HG02798 (cell line): Measurements from ENCODE around the gene TSR3.

Experiments
- ATAC-seq: cut with Tn5 transposase; IDR thresholded peaks from one replicate; pipeline ENCODE4 v1.9.1; 2021; ENCODE audit warnings: mild to moderate bottlenecking; ENCODE audit not compliant: unreplicated experiment, poor library complexity

TSR3 gene

DNA sequence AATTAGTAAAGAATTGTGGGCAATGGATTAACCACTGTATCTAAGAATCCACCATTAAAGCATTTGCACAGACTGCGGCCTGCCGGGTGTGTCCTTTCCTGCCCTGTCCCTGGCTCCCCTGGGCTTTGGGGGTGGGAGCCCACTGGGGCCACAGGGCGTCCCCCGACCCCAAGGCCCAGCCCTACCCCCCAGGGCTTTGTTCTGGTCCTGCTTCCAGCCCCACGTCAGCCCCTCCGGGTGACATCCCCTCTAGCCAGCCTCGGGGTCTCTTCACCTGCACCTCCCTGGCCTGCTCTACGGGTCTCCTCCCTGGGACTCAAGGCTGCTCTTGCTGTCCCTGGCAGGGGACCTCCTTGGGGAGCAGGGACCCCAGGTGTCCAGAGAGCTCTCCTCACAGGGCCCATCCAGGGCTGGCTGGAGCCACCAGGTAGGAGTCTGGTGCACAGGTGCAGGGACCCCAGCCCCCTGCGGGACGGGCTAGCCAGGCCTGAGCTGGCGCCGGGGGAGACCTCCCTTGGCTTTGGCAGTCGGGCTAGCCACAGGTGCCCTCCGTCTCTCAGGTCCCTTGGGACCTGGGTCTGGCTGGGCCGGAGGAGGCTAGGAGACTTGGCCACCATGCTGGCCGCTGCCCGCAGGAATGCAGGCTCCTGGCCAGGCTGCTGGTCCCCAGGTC, 24.6 kb downstream of the TSR3 start:
- no peak for ATAC-seq

DNA sequence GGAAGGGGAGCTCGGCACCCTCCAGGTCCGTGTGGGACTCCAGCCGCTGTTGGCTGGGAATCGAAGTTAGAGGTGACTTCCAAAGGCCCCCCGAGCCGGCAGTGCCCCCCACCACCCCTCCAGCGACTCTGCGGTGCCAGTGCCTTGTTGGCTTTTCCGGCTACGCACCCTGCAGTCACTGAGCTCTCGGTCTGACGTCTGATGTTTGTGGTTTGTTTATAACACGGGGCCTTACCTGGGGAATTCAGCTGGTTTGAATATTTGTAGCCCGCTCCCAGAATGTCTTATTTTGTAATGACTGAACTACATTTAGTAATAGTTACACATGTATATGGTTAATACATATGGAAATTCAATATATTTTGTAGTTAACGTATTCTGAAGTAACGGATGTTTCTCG, 25.3 kb downstream of the TSR3 start:
- ATAC-seq = no peak

DNA sequence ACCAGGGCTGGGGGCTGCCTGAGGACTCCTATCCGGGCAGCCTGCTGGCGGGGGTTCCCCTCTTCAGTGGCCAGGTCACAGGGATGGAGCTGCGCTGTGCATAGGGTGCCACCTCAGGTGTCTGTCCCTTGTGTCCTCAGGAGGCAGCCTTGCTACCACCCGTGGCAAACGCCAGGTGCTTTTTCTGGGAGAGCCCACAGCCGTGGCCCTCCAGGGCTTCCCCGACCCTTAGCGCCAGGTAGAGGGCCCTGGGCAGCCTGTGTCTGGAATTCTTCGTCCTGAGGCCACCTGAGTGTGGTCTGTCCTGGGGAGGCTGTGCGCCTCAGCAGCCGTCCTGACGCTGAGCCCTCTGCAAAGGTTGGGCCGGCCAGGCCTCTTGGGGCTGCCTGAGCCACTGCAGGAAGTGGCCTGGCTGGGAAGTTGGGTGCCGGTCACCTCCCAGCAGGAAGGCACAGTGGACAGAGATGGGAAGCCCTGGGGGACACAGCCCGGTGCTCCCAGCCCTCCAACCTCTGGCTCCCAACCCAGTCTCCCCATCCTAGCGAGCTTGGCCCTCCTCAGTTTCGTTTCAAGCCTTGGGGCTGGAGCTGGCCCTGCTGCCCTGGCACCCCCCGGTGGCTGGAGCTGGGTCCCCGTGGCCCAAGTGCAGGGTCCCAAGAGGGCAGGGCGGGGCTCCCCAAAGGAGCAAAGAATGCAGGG, 25.9 kb downstream of the TSR3 start:
- ATAC-seq = no peak

DNA sequence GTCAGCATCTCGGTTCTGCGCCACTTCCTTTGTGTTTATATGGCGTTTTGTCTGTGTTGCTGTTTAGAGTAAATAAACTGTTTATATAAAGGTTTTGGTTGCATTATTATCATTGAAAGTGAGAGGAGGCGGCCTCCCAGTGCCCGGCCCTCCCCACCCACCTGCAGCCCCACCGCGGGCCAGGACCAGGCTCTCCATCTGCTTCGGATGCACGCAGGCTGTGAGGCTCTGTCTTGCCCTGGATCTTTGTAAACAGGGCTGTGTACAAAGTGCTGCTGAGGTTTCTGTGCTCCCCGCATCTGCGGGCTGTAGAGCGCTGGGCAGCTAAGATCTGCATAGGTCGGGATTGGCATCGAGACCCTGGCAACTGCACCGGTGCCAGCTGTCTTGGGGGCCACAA, 26.4 kb downstream of the TSR3 start:
- no peak for ATAC-seq

DNA sequence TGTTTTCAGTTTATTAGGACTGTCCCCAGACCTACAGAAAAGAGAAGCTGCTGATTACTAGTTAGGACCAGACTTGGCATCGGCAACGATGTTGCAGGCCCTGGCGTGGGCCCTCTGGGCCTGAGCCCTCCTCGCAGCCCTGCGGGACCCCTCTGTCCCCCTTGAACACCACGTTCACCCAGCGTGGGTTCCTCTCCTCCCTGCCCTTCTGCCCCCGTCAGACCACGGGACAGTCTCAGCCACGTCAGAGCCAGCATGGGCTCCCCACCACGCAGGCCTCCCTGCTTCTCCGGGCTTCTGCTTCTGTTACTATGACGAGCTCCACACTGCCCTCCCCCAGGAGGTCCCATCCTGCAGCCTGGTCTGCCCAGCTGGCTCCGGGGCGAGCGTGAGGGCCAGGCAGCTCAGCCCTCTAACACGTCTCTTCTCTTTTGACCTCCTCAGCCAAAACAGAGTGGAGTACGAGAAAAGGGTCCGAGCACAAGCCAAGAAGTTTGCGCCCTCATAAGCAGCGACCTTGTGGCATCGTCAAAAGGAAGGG, 27.3 kb downstream of the TSR3 start:
- ATAC-seq = no peak

DNA sequence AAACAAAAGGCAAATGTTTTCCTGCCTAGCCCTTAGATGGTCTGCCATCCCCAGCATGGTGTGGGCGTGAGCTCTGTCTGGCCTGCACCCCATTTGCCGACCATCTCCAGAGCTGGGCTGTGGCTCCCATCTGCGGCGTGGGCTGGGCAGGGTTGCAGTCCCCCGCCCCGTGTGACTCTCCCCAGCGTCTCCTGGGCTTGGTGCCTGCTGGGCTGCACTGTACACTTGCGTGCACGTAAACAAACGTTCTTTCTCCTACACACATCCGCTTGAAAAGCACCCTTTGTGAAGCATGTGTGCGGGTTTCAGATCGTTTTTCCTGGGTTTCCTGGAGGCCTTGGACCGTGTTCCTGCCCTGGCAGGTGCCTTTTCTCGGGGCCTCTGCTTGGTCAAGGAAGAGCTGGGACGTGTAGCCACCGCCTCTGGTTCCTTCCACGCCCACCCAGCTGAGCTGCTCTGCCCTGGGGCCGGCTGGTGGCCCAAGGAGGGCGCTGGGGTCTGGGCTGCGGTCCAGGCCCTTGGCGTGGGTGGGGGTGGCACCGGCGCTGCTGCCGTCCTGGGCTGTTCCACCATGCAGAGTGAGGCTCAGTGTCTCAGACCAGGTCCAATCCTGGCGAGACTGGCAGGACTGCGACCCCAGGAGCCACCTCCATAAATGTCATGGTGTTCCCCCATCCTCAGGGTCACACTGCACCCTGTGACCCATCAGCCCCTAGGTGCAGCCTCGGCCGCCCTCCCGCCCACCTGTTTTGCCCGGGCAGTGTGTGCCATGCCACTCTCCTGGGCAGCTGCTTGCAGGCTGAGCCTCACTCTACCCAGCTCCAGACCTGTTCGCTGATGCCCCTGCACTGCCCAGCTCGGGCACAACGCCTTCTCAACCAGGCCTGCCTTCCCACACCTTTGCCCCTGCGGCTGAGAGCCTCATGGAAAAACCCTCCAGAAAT, 28.1 kb downstream of the TSR3 start:
- no peak for ATAC-seq

DNA sequence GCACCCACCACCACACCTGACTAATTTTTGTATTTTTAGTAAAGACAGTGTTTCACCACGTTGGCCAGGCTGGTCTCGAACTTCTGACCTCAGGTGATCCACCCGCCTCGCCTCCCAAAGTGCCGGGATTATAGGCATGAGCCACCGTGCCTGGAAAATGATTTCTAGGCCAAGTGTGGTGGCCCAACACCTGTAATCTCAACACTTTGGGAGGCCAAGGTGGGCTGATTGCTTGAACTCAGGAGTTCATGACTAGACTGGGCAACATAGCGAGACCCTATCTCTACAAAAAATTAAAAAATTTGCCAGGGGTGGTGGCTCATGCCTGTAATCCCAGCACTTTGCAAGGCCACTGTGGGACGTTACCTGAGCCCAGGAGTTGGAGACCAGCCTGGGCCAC, 29.3 kb downstream of the TSR3 start:
- no peak for ATAC-seq

DNA sequence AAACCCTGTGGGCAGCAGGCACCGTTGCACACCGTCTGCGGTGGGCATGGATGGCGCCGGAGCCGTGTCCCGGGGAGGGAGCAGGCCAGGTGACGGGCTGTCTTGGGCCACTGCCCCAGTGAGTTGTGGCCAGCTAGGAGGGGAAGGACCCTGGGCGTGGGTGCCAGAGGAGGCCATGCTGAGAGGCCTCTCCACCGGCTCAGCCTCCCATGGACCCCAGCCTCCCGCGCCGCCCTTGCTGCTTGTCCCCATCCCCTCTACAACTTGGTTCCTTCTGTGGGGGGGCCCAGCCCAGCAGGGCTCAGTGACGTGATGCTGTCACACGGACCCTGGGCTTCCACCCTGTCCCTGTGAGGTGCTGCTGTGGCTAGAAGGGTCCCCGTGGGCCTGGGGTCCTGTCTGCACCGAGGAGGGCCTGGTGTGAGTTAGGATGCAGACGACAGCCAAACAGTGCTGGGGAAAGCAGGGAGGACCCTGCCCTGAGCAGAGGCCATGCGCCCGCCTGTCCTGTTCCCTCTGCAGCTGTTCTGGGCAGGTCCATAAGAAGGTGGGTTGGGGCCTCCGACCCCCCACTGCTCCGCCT, 30.9 kb downstream of the TSR3 start:
- ATAC-seq = no peak

DNA sequence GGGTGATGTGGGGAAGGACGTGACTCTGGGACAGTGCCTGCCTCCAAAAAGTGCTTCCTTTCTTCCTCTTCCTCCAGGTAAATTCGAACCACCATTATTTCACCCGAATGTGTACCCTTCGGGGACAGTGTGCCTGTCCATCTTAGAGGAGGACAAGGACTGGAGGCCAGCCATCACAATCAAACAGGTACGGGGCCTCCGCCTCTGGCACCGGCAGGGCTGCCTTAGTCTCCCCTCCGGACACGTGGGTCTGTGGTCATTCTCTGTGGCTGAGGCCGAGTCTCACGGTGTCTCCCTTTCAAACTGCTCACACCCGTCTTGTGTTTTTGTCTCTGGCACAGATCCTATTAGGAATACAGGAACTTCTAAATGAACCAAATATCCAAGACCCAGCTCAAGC, 31.6 kb downstream of the TSR3 start:
- ATAC-seq = no peak

DNA sequence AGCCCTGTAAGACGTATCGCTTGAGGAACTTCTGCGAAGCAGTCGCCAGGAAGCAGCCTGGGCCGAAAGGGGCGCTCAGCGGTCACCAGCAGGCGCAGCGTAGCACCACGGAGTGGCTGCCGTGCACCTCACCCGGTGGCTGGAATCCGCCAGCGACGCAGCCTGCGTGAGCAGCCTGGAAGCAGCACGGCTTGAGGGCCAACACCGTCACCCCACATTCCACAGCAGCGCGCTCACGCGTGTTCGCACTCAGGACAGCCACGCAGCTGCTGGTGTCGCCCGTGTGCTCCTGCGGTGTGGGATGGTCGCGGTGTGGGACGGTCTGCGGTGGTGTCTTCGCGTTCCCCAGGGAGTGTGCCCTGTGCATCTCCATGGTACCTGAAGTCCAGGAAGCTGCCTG, 32.6 kb downstream of the TSR3 start:
- ATAC-seq = no peak

DNA sequence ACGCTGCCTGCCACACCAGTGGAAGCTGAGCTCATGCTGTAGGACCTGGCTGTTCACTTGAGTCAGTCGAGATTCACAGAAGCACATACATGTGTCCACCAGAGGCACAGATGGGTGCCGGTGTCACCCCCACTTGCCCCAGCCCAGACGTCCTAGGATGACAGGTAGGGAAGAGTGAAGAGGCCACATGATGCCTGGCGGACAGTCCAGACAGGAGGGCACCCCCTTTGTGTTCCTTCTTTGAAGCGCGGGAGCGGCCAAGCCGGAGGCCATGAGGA, 33.5 kb downstream of the TSR3 start:
- ATAC-seq = no peak

DNA sequence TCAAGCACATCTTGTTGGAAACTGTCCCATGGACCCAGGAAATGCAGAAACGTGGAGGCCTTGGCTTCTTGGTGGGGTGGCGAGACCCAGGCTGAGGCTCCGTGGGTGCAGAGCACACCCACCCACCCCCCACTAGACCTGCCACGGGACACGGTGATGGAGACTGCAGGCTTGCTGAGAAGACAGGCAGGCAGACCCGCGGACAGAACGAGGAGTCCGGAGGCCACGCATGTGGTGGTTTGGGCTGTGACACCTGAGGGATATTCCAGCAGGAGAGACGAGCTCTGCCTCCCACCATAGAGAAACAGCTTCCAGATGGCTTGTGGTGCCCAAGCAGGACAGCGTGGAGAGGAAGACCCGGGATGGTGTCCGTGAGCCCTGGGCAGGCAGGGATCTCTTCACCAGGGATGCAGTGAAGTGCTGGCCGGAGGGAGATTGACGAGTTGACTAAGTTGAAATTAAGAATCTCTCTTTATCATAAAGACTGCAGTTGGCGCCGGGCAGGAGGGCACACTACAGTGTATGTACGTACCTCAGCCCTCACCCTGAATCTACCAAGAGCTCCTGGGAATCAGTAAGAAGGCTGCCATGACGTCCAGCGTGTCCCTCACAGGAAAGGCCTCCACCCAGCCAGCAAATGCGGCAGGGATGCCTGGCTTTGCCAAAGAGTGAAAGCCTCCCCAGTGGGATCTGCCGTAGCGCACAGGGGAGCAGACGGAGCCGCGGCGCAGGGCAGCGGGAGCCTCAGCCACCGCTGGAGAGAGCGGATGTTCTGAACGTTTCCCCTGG, 34.0 kb downstream of the TSR3 start:
- no peak for ATAC-seq

DNA sequence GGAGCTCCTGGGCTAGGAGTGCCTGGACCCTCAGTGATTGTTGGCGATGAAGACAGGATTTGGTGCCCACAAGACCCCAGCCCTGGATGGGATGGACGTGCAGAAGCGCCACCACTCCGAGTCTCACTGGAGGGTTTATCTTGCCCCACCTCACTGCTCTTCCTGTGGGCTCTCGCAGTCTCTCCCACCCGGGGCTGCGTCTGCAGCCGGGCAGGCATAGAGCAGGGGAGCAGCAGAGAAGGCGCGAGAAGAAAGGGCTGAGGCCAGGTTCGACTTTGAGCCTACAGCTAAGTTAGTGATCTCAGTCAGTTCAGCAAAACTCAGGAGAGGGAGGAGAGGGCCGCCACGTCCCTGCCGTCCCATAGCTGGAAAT, 35.7 kb downstream of the TSR3 start:
- no peak for ATAC-seq

DNA sequence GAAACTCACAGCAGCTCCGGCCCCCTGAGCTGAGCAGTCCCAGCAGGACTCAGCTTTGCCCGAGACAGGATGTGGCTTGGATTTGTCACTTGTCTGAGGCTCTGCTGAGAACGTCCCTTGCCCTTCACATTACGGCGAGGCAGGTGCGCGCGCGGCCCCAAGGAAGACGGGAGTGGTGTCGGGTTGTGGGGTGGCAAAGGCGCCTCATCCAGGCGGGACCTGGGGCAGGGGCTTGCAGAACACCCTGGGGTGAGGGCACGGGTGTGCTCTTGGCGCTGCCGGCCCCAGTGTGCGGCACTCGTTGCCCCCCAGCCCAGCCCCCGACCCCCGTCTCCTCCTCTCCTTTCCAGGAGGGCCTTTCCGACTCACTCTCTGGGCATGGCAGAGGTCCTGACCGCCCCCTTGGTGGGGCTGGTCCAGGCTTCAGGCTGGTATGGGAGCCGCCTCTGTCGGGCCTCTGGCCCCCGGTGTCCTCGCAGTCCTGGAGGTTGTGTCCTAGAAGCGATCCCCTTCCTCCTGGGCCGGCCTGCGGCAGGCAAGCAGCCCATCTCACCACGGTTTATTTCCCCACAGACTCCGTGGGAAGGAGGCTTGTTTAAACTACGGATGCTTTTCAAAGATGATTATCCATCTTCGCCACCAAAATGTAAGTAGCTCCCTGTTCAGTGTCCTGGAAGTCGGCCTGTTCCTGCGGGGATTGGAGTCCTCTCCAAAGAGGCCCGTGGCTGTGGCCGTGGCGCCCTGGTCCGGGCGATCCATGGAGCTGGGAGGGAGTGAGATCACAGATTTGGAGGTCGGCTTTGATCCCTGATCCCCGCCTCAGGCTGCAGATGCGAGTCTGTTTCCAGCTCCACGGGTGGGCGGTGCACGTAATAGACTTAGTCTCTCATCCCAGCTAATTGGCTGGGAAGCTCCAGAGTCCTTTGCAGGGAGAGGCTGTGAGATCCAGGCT, 36.3 kb downstream of the TSR3 start:
- ATAC-seq = no peak

DNA sequence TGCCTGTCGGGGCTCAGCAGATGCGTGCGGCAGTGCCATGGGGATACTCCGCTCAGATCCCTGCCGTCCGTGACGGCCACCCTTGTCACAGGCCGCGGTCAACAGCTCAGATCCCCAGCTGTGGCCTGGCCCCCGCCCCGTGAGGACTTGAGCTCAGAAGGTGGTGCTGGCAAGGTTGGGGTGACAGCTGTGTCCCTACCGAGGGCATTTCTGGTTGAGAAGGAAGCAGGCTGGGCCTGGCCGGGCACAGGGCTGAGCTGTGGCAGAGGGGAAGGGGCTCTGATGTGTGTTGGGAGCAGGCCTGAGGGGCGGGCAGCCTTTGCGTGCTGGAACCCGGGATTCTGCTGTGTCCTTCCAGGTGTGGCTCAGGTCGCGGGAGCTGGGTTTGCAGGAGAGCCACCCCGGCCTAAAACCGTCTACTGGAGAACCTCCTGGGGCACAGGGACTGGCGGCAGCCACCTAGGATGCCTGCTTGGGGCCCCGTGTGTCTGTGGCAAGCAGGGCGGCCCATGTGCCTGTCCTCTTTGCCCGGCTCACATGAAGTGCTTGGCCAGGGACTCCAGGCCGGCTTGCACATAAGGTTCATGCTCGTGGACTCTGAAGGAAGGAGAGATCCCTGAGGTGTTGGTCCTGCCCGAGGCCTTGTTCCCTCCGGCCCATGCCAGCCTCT, 37.1 kb downstream of the TSR3 start:
- no peak for ATAC-seq

DNA sequence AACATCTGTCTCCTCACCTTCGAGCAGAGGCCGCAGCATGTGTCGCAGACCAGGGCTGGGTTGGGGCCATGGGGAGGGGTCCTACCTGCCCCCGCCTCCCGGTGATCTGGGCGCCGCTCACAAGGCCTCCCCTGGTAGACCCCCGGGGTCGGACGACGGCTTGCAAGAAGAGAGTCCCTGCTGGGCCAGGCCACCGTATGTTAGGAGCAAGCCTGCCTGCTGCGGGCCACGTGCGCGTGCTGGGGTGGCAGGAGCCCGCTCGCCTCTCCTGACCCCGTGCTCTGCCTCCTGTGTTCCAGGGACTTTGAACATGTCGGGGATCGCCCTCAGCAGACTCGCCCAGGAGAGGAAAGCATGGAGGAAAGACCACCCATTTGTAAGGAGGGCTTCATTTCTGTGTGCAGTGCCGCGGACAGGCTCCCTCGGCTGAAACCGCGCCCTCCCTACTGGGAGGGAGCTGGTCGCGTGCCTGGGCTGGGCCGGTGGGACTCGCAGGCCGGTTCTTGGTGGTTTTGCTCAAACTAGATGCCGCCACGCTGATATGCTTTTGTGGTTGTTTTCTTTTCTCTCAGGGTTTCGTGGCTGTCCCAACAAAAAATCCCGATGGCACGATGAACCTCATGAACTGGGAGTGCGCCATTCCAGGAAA, 37.8 kb downstream of the TSR3 start:
- no peak for ATAC-seq

DNA sequence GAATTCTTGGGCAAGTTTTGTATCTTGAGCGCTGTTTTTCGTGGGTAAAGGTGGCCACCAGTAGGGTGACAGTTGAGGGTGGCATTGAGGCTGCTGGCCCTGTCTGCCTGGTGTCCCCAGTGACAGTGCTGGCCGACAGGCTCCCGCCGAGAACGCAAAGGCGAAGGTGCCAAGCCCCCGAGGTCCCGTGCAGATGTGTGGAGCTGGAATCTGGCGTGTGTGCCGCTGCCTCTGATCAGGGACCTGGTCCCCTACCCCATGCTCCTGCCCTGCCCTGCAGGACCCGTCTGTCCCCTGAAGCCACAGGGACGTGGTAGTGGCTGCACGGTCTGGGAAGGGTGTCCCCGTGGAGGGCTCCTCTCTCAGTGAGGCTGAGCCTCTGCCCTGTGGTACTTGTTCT, 38.8 kb downstream of the TSR3 start:
- ATAC-seq = no peak

DNA sequence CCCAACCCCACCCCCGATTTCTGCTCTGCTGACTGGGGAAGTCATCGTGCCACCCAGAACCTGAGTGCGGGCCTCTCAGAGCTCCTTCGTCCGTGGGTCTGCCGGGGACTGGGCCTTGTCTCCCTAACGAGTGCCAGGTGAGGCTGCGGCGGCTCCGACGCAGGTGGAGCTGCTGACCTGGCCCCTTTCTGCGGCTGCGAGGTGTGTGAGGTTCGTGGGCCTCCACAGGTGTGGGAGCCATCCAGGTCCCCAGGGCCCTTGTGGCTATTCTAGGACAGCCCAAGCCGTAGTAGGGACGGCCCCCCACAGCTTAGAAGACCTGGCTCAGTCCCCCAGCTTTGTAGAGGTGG, 39.2 kb downstream of the TSR3 start:
- ATAC-seq = no peak
